GM19099 (cell line): ENCODE measurements around the gene DNAH3.

Experiments
- POLR2A ChIP-seq: IDR thresholded peaks from 3 replicates; pipeline ENCODE4 v1.6.1; 2011; ENCODE audit warnings: low read depth; ENCODE audit not compliant: insufficient read length; ENCODE audit errors: extremely low read depth

DNAH3 gene

GRCh38 chr16:20987049-20987448 is 163.6 kb downstream of the DNAH3 start:
- TF ChIP-seq POLR2A: no peak

- no peak for TF ChIP-seq POLR2A
These were observed 166.6 kb downstream of the DNAH3 start for GRCh38 chr16:20984019-20984418.

- no peak for TF ChIP-seq POLR2A
These were observed 174.1 kb downstream of the DNAH3 start for GRCh38 chr16:20976576-20976975.

- no peak for TF ChIP-seq POLR2A
These were observed 179.2 kb downstream of the DNAH3 start for GRCh38 chr16:20971401-20971800.

GRCh38 chr16:20969386-20969785 is 181.3 kb downstream of the DNAH3 start:
- no peak for TF ChIP-seq POLR2A

- TF ChIP-seq POLR2A: no peak
These were observed 181.9 kb downstream of the DNAH3 start for GRCh38 chr16:20968765-20969164.

GRCh38 chr16:20960899-20961298 is 189.7 kb downstream of the DNAH3 start:
- TF ChIP-seq POLR2A: no peak

GRCh38 chr16:20957153-20957552 is 193.5 kb downstream of the DNAH3 start:
- TF ChIP-seq POLR2A: no peak

GRCh38 chr16:20956319-20956718 is 194.3 kb downstream of the DNAH3 start:
- no peak for TF ChIP-seq POLR2A

GRCh38 chr16:20954574-20954973 is 196.1 kb downstream of the DNAH3 start:
- TF ChIP-seq POLR2A: no peak

GRCh38 chr16:20952139-20952920 is 198.3 kb downstream of the DNAH3 start:
- no peak for TF ChIP-seq POLR2A

- TF ChIP-seq POLR2A: no peak
These were observed 200.4 kb downstream of the DNAH3 start for GRCh38 chr16:20950294-20950693.

GRCh38 chr16:20949660-20950059 is 201.0 kb downstream of the DNAH3 start:
- TF ChIP-seq POLR2A: no peak

- TF ChIP-seq POLR2A: no peak
These were observed 202.2 kb downstream of the DNAH3 start for GRCh38 chr16:20948444-20948843.

- no peak for TF ChIP-seq POLR2A
These were observed 204.5 kb downstream of the DNAH3 start for GRCh38 chr16:20946015-20946629.

GRCh38 chr16:20944861-20945574 is 205.6 kb downstream of the DNAH3 start:
- TF ChIP-seq POLR2A: no peak
